ENCODE data around the gene MEGF11.

Gene MEGF11

DNA sequence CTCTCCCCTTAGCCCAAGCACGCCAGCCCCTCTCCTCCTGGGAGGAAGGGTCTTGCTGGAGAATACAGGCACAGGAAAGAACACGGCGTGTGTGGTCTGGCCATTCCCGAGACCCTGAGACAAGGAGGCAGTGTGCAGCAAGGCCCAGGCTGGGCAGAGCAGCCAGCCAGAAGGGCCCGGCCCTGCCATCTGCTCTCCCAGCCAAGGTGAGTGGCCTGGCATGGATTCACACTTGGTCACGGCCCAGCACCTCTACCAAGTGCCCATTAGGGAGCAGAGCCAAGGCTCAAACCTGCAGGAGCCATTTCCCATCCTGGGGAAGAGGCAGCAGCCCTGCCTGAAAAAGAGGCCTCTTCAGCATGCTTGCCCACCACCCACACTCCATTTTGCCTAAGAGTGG lies 28.6 kb downstream of the MEGF11 start:
- TF ChIP-seq, protein P1, sequence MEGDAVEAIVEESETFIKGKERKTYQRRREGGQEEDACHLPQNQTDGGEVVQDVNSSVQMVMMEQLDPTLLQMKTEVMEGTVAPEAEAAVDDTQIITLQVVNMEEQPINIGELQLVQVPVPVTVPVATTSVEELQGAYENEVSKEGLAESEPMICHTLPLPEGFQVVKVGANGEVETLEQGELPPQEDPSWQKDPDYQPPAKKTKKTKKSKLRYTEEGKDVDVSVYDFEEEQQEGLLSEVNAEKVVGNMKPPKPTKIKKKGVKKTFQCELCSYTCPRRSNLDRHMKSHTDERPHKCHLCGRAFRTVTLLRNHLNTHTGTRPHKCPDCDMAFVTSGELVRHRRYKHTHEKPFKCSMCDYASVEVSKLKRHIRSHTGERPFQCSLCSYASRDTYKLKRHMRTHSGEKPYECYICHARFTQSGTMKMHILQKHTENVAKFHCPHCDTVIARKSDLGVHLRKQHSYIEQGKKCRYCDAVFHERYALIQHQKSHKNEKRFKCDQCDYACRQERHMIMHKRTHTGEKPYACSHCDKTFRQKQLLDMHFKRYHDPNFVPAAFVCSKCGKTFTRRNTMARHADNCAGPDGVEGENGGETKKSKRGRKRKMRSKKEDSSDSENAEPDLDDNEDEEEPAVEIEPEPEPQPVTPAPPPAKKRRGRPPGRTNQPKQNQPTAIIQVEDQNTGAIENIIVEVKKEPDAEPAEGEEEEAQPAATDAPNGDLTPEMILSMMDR (conservative IDR thresholded peaks at IDR 0.05; ENCODE audit: low read length) = no peak
- H3K4me3 ChIP-seq (ENCODE audit: low read length) = no peak overlapping the region
- DNase-seq (ENCODE audit: low read depth) = no peak

DNA sequence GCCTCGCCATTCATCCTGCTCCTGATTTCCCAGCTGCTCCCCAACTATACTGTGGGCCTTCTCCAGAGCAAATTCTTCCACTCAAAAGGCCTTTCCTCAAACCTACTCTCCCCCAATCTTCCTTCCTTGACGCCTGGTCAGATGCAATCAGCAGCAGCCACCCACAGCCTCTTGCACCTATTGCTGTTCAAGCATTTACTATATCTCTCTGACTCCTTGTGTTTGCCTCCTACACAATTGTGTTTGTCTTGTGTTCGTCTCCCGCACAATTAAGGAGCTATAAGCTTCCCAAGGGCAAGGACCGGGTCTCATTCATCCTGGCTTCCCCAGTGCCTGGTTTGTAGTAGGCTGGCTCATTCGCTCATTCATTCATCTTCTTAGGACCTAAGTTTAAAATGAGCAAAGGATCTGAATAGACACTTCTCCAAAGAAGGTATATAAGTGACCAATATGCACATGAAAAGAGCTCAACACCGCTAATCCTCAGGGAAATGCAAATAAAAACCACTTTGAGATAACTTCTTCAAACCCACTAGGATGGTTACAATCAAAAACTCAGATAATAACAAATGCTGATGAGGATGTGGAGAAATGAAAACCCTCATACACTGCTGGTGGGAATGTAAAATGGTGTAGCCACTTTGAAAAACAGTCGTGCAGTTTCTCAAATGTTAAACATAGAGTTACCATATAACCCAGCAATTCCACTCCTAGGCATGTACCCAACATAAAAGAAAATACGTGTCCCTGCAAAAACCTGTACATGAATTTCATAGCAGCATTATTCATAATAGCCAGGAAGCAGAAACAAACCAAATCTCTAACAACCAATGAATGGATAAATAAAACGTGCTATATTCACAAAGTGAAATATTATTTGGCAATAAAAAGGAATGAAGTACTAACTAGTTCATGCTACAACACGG lies 31.0 kb downstream of the MEGF11 start:
- H3K4me3 ChIP-seq (ENCODE audit: low read length) = no peak overlapping the region
- DNase-seq (ENCODE audit: low read depth) = no peak
- TF ChIP-seq, protein P1 (conservative IDR thresholded peaks at IDR 0.05; ENCODE audit: low read length) = no peak

DNA sequence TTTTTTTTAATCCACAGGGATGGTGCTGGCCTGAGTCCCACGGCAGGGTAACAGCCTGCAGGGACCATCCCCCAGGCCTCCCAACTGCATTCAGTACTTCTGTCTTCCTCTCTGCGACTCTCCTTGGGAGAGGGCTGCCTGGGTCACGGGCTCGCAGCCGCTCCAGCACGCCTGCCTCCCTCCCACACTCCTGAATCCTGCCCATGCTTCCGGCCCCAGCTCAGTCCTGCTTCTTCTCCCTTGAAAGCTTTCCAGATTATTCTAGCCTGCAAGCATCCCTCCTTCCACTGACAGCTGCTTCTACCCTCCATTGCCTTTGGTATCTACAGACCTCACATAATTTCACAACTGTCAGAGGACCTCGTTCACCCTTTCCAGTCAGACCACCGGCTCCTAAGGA lies 32.4 kb downstream of the MEGF11 start:
- TF ChIP-seq, protein P1 (conservative IDR thresholded peaks at IDR 0.05; ENCODE audit: low read length) = no peak
- no peak for DNase-seq (ENCODE audit: low read depth)
- H3K4me3 ChIP-seq (ENCODE audit: low read length) = no peak overlapping the region

DNA sequence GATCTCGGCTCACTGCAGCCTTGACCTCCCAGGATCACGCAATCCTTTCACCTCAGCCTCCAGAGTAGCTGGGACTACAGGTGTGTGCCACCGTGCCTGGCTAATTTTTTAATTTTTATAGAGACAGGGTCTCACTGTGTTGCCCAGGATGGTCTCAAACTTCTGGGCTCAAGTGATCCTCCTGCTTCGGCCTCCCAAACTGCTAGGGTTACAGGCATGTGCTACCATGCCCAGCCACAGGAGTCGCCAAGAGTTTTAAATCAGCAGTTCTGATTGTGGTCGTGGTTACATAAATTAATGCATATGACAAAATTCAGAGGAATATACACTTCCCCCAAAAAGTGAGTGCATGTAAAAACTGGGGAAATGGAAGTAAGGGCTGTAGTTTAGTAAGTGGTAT lies 32.9 kb downstream of the MEGF11 start:
- no peak for DNase-seq (ENCODE audit: low read depth)
- TF ChIP-seq, protein P1 (conservative IDR thresholded peaks at IDR 0.05; ENCODE audit: low read length) = no peak
- no peak overlapping the region for H3K4me3 ChIP-seq (ENCODE audit: low read length)

DNA sequence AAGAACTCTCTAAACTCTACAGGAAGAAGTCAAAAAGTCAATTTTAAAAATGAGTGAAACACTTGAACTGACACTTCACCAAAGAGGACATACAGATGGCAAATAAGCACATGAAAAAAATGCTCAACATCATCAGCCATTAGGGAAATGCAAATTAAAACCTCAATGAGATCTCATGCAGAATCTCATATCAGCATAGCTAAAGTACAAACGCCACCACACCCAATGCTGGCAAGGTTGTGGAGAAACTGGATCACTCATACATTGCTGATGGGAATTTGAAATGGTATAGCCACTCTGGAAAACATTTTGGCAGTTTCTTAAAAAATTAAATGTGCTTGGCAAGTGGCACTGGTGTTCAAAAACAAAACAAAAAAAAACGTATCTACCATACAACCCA lies 34.2 kb downstream of the MEGF11 start:
- H3K4me3 ChIP-seq (ENCODE audit: low read length) = no peak overlapping the region
- DNase-seq (ENCODE audit: low read depth) = no peak
- TF ChIP-seq, protein P1 (conservative IDR thresholded peaks at IDR 0.05; ENCODE audit: low read length) = no peak

DNA sequence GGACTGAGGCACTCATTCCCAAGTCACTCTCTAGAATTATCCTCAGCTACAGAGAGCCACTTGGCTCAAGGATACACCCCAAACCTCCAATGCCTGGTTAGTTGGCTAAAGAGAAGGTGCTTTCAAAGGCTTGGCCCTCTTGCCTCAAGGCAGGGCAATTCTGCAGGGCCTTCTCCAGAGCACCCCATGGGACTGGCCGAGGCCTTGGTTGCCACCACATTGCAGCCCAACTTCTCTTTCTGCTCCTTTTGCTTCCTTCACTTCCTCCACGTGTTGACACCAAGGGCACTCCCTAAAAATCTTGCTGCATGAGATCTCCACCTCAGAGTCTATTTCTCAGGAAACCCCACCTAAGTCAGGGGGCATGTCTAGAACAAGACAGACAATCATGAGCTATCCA lies 36.7 kb downstream of the MEGF11 start:
- TF ChIP-seq, protein P1 (conservative IDR thresholded peaks at IDR 0.05; ENCODE audit: low read length) = no peak
- DNase-seq (ENCODE audit: low read depth) = no peak
- no peak overlapping the region for H3K4me3 ChIP-seq (ENCODE audit: low read length)

DNA sequence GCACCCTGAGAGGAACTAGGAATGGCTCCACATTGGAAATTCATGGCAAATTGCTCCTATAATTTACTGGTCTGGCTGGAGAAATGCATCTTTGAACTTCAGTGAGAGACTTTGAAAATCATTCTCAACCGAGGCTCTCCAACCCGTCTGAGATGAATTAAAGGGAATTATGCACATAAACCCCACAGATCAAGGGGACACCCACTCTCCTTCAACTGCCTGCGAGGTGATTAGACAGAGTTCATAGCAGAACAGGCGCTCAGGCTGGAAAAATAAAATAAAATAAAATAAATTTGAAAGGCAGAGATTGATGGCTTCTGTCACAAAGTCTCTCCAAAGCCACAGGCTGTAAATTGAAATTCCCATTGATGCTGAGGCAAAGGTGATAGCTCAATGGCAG lies 37.7 kb downstream of the MEGF11 start:
- H3K4me3 ChIP-seq (ENCODE audit: low read length) = no peak overlapping the region
- TF ChIP-seq, protein P1 (conservative IDR thresholded peaks at IDR 0.05; ENCODE audit: low read length) = no peak
- no peak for DNase-seq (ENCODE audit: low read depth)

Measured in AG10803 (cell line).